K562 (cell line): ENCODE results near the gene OTC. TPM values are rescaled to one million over a fixed set of nuclear protein-coding genes. Genes with fewer than 3 reads are reported as not detected.

Experiments
- ATAC-seq: fragments of 200-7000 bp; cut with Tn5 transposase; 3 replicates; pipeline ENCODE4 v1.9.1; 2020; ENCODE audit warnings: moderate library complexity
- BruUV-seq: library from RNA; stranded (reverse); fragments of 400-500 nt; replicated peaks from 2 replicates; lab custom pipeline; 2021; lab: Mats Ljungman, UMichigan
- CTCF ChIA-PET: fragments of 300-600 bp; formaldehyde crosslinking; extraction: SDS; loops from one replicate; lab custom pipeline; 2021; ENCODE audit warnings: low intra/inter-chr PET ratio; lab: Yijun Ruan, JAX
- POLR2A ChIA-PET: fragments of 300-600, 350-650 bp; sonication (Branson Sonifier 250); formaldehyde crosslinking; extraction: SDS; loops from one replicate; lab custom pipeline; 2021; ENCODE audit warnings: antibody characterized with exemption, inconsistent platforms; lab: Yijun Ruan, JAX
- DNase-seq, 4 experiments: peaks; one replicate each; pipeline versions ENCODE4 v3.0.0 to v3.0.0-alpha.2; 2011 to 2018; ENCODE audit warnings: low spot score in 3 of 4, mixed read lengths in 3 of 4; ENCODE audit errors: extremely low read depth in 1 of 4
- FAIRE-seq: peaks from 2 replicates; lab custom pipeline; 2011; peaks lifted over from hg19 to GRCh38; lab: Jason Lieb, UNC
- H2AFZ ChIP-seq: 2 replicates; pipeline ENCODE4 v1.6.0; 2011; ENCODE audit warnings: low read depth, low read length, control low read depth, inconsistent platforms
- H3K27ac ChIP-seq: fragments of 200-600 bp; 3 replicates; pipeline ENCODE4 v1.8.0; 2011; ENCODE audit warnings: low read depth, mild to moderate bottlenecking, control low read depth, inconsistent platforms, low read length, moderate library complexity, mixed read lengths; ENCODE audit errors: extremely low read depth
- H3K27me3 ChIP-seq, 2 experiments: fragments of 300-600 bp in 1 of 2; 2 replicates in 1 of 2; 3 replicates in 1 of 2; pipeline versions ENCODE4 v1.6.0 to v1.8.0; 2011; ENCODE audit warnings: inconsistent platforms in 2 of 2, low read length in 2 of 2, mild to moderate bottlenecking in 1 of 2, mixed read lengths in 1 of 2, moderate library complexity in 1 of 2; ENCODE audit not compliant: control insufficient read depth in 2 of 2, insufficient read depth in 2 of 2
- H3K36me3 ChIP-seq: fragments of 300-600 bp; 3 replicates; pipeline ENCODE4 v1.8.0; 2011; ENCODE audit warnings: mild to moderate bottlenecking, low read length, inconsistent platforms; ENCODE audit not compliant: control insufficient read depth, insufficient read depth
- H3K4me1 ChIP-seq, 2 experiments: fragments of 200-600 bp in 1 of 2; replicated peaks in 1 of 2; 2 replicates in 1 of 2; 3 replicates in 1 of 2; pipeline versions ENCODE4 v1.5.1 to v1.8.0; 2011; ENCODE audit warnings: inconsistent platforms in 2 of 2, low read length in 2 of 2, mild to moderate bottlenecking in 1 of 2, mixed read lengths in 1 of 2, moderate library complexity in 1 of 2; ENCODE audit not compliant: control insufficient read depth in 2 of 2, insufficient read depth in 2 of 2
- H3K4me2 ChIP-seq: 2 replicates; pipeline ENCODE4 v1.6.1; 2011; ENCODE audit warnings: low read length, control low read depth, inconsistent platforms, mixed read lengths; ENCODE audit not compliant: insufficient read depth
- H3K4me3 ChIP-seq: fragments of 200-600 bp; sonication (generic), shearing (Covaris generic); 2 replicates; pipeline ENCODE4 v1.5.1; 2016; ENCODE audit warnings: control low read depth, inconsistent platforms
- H3K79me2 ChIP-seq: fragments of 200-600 bp; 3 replicates; pipeline ENCODE4 v1.8.0; 2011; ENCODE audit warnings: low read length, inconsistent platforms; ENCODE audit not compliant: control insufficient read depth, insufficient read depth
- H3K9ac ChIP-seq, 2 experiments: 2 replicates each; pipeline versions ENCODE4 v1.6.0 to v1.6.1; 2011; ENCODE audit warnings: low read depth in 2 of 2, low read length in 2 of 2, control low read depth in 1 of 2, inconsistent platforms in 1 of 2, mild to moderate bottlenecking in 1 of 2, mixed read lengths in 1 of 2; ENCODE audit not compliant: insufficient read depth in 1 of 2
- H3K9me1 ChIP-seq: one replicate; pipeline ENCODE4 v1.6.0; 2011; ENCODE audit warnings: inconsistent platforms, mild to moderate bottlenecking, low read length, moderate library complexity; ENCODE audit not compliant: control insufficient read depth, insufficient read depth
- H3K9me3 ChIP-seq: replicated peaks from 2 replicates; pipeline ENCODE4 v1.5.1; 2011; ENCODE audit warnings: low read depth, low read length, inconsistent platforms; ENCODE audit not compliant: control insufficient read depth, insufficient read depth
- H4K20me1 ChIP-seq: replicated peaks from 2 replicates; pipeline ENCODE4 v1.6.1; 2011; ENCODE audit warnings: low read length, inconsistent platforms, mixed read lengths; ENCODE audit not compliant: control insufficient read depth, insufficient read depth
- CLOCK ChIP-seq: fragments of 250-450 bp; sonication (Bioruptor Pico); IDR thresholded peaks from 2 replicates; pipeline ENCODE4 v1.4.0; 2020; ENCODE audit warnings: mild to moderate bottlenecking, moderate library complexity, borderline replicate concordance
- DACH1 ChIP-seq: fragments of 450-650 bp; IDR thresholded peaks from 2 replicates; pipeline ENCODE4 v1.6.1; 2018; ENCODE audit not compliant: partially characterized antibody
- KAT2B ChIP-seq: IDR thresholded peaks from one replicate; pipeline ENCODE4 v1.6.1; 2012; ENCODE audit warnings: low read depth, mild to moderate bottlenecking, control low read depth, inconsistent platforms, low read length, moderate library complexity
- POLR2B ChIP-seq: fragments of 450-650 bp; IDR thresholded peaks from 2 replicates; pipeline ENCODE4 v1.6.1; 2018; ENCODE audit warnings: low read depth; ENCODE audit not compliant: partially characterized antibody
- SIN3B ChIP-seq: fragments of 450-650 bp; IDR thresholded peaks from 2 replicates; pipeline ENCODE4 v1.6.1; 2017; ENCODE audit warnings: low read depth, mild to moderate bottlenecking, moderate library complexity
- XRCC3 ChIP-seq: fragments of 450-650 bp; IDR thresholded peaks from 2 replicates; pipeline ENCODE4 v1.6.1; 2017; ENCODE audit warnings: mild to moderate bottlenecking, moderate library complexity
- WGBS: fragments of 100-300 bp; shearing (Covaris generic); methylation state at CpG from one replicate; pipeline ENCODE4 v1.1.6; 2016; ENCODE audit warnings: low coverage, mixed read lengths; ENCODE audit not compliant: insufficient coverage; ENCODE audit errors: missing lambda C conversion rate; 5-methylcytosine and 5-hydroxymethylcytosine counted together
- in situ Hi-C: fragments of 300-500 bp; cut with MboI; formaldehyde crosslinking; loops from 4 replicates; pipeline ENCODE4 v1.15.0; 2018; ENCODE audit warnings: inconsistent platforms, mixed read lengths
- intact Hi-C: fragments of 100-400 bp; cut with micrococcal nuclease; formaldehyde crosslinking; loops from 2 replicates; pipeline ENCODE4 v1.14.2; 2022
- polyA plus RNA-seq, 8 experiments: library from polyadenylated mRNA; depleted of rRNA in 4 of 8; stranded (reverse) in 5 of 8; unstranded in 3 of 8; fragments of >200 nt; fragmentation: Nextera tagmentation in 2 of 8; fragmentation: Illumina TruSeq in 1 of 8; extraction: Ambion mirVana in 2 of 8; extraction: Trizol in 1 of 8; gene quantifications; 2 replicates each; pipeline versions ENCODE4 v1.2.1 to v1.2.3, GENCODE V29; 2011 to 2014; ENCODE audit warnings: inconsistent platforms in 1 of 8, missing spikeins in 1 of 8
- total RNA-seq, 7 experiments: library from RNA; depleted of rRNA in 6 of 7; stranded (reverse); fragments of >200 nt in 6 of 7; fragmentation: Illumina TruSeq in 2 of 7; extraction: Trizol in 2 of 7; gene quantifications; 2 replicates each; pipeline versions ENCODE4 v1.2.1 to v1.2.3, GENCODE V29; 2011 to 2021; ENCODE audit warnings: low replicate concordance in 1 of 7
- TF ChIP-seq, protein P1 (sequence below): fragments of 450-650 bp; IDR thresholded peaks from 2 replicates; pipeline ENCODE4 v1.6.1; 2017; ENCODE audit warnings: antibody characterized with exemption, mild to moderate bottlenecking

Gene OTC
- total and polyA plus RNA-seq, 9 of the 15 experiments (the other 6 are each of a cell fraction or from before 2014, with no cell fraction given) = not detected

- no peaks in the 10 kb centered on the region for H3K36me3 ChIP-seq
- H3K4me1 ChIP-seq = no peaks in the 10 kb centered on the region
- H3K27ac ChIP-seq = no peak overlapping the region
- H4K20me1 ChIP-seq = no peaks in the 10 kb centered on the region
- no peak for FAIRE-seq
- CTCF ChIA-PET = no interaction called here
- no peaks in the 10 kb centered on the region for H3K27me3 ChIP-seq
- H3K4me3 ChIP-seq = no peak overlapping the region
- BruUV-seq = no TSS peak
- WGBS = 0% methylated on average over 4 of the region's 4 CpGs
- intact Hi-C loops = no loop called here
- no peak for TF ChIP-seq XRCC3
- TF ChIP-seq POLR2B = no peak
- TF ChIP-seq, protein P1, sequence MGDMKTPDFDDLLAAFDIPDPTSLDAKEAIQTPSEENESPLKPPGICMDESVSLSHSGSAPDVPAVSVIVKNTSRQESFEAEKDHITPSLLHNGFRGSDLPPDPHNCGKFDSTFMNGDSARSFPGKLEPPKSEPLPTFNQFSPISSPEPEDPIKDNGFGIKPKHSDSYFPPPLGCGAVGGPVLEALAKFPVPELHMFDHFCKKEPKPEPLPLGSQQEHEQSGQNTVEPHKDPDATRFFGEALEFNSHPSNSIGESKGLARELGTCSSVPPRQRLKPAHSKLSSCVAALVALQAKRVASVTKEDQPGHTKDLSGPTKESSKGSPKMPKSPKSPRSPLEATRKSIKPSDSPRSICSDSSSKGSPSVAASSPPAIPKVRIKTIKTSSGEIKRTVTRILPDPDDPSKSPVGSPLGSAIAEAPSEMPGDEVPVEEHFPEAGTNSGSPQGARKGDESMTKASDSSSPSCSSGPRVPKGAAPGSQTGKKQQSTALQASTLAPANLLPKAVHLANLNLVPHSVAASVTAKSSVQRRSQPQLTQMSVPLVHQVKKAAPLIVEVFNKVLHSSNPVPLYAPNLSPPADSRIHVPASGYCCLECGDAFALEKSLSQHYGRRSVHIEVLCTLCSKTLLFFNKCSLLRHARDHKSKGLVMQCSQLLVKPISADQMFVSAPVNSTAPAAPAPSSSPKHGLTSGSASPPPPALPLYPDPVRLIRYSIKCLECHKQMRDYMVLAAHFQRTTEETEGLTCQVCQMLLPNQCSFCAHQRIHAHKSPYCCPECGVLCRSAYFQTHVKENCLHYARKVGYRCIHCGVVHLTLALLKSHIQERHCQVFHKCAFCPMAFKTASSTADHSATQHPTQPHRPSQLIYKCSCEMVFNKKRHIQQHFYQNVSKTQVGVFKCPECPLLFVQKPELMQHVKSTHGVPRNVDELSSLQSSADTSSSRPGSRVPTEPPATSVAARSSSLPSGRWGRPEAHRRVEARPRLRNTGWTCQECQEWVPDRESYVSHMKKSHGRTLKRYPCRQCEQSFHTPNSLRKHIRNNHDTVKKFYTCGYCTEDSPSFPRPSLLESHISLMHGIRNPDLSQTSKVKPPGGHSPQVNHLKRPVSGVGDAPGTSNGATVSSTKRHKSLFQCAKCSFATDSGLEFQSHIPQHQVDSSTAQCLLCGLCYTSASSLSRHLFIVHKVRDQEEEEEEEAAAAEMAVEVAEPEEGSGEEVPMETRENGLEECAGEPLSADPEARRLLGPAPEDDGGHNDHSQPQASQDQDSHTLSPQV = no peak
- no peak for TF ChIP-seq KAT2B
- no peak for TF ChIP-seq CLOCK (CRISPR knock-in tag)
- no peak for TF ChIP-seq DACH1
- TF ChIP-seq SIN3B = no peak
- TF ChIP-seq, all 486 proteins: peak for 0
- Histone ChIP-seq H3K79me2 (no peaks in the 10 kb centered on the region), H3K4me2 (no peak overlapping the region), H3K9me1 (no peaks in the 10 kb centered on the region), H3K9me3 (no peaks in the 10 kb centered on the region), H2AFZ (no peak overlapping the region), H3K9ac (no peak overlapping the region)
- DNase-seq = no peak
- POLR2A ChIA-PET = no interaction called here
- in situ Hi-C loops = no loop called here
- no peak for ATAC-seq
Measured at GRCh38 chrX:38357747-38358673, 5.6 kb downstream of the OTC start.
